ENCODE data around the gene ZNF587B. TPM values are rescaled to one million over a fixed set of nuclear protein-coding genes. Genes with fewer than 3 reads are reported as not detected.
"Not testable (repeated sequence)": the region's sequence is repeated elsewhere in the genome, so short reads cannot be mapped to it uniquely, and the experiment has no call there.

ZNF587B gene
- total and polyA plus RNA-seq, 2 experiments from 2014 or later: 5.1 to 10.1 TPM

- in situ Hi-C loops (cut with MboI): no loop called here
- H3F3A ChIP-seq (ENCODE audit: insufficient read depth): peaks cover 7% of the 10 kb centered on the region; the same call in 1 of the 2 replicates
- peaks cover 63% of the 10 kb centered on the region for H3K79me2 ChIP-seq (ENCODE audit: insufficient read depth)
- no peak overlapping the region for H3K4me3 ChIP-seq
- no peaks in the 10 kb centered on the region; the same call in 1 of the 2 replicates for H4K20me1 ChIP-seq (ENCODE audit: insufficient read depth)
- no peaks in the 10 kb centered on the region for H3K36me3 ChIP-seq (ENCODE audit: low read depth)
- no peaks in the 10 kb centered on the region for H3K27me3 ChIP-seq (replicated peaks; ENCODE audit: insufficient read depth)
- no peak overlapping the region for H2AFZ ChIP-seq
- H3K9me3 ChIP-seq (ENCODE audit: low read depth): no peaks in the 10 kb centered on the region
- no peak overlapping the region for H3K27ac ChIP-seq
- H3K4me1 ChIP-seq (ENCODE audit: insufficient read depth): peaks cover 12% of the 10 kb centered on the region
- no peaks in the 10 kb centered on the region for H3K9me2 ChIP-seq (ENCODE audit: insufficient read depth)
- TF ChIP-seq EZH2phosphoT487 (IDR thresholded peaks at IDR 0.05; ENCODE audit: insufficient read depth, low read depth) (no peak), EZH2 (IDR thresholded peaks at IDR 0.05; ENCODE audit: insufficient read depth, poor library complexity, severe bottlenecking) (no peak)
- no peak for DNase-seq
- 92 to 96% methylated on average over 3 of the region's 3 CpGs for WGBS, 2 experiments (ENCODE audit: low coverage in 1 of 2, low lambda C conversion rate in 2 of 2, missing lambda C conversion rate in 2 of 2)
- H3K9ac ChIP-seq: no peak overlapping the region
- no peak overlapping the region for H3K4me2 ChIP-seq (ENCODE audit: unreplicated experiment)
Measured at GRCh38 chr19:57886046-57886445, 55.9 kb downstream of the ZNF587B start.

- no peaks in the 10 kb centered on the region for H3K36me3 ChIP-seq (ENCODE audit: low read depth)
- peaks cover 7% of the 10 kb centered on the region; the same call in 1 of the 2 replicates for H3F3A ChIP-seq (ENCODE audit: insufficient read depth)
- H3K9me2 ChIP-seq (ENCODE audit: insufficient read depth): no peaks in the 10 kb centered on the region
- no peaks in the 10 kb centered on the region for H3K9me3 ChIP-seq (ENCODE audit: low read depth)
- peaks cover 12% of the 10 kb centered on the region for H3K4me1 ChIP-seq (ENCODE audit: insufficient read depth)
- peak; percentile 23 for DNase-seq
- WGBS, 2 experiments (ENCODE audit: low coverage in 1 of 2, low lambda C conversion rate in 2 of 2, missing lambda C conversion rate in 2 of 2): 8 to 13% methylated on average over 6 of the region's 6 CpGs
- in situ Hi-C loops (cut with MboI): no loop called here
- H3K9ac ChIP-seq: peak overlapping the region; percentile 87
- peak overlapping the region; percentile 94 for H3K4me3 ChIP-seq
- no peaks in the 10 kb centered on the region for H3K27me3 ChIP-seq (replicated peaks; ENCODE audit: insufficient read depth)
- no peak for TF ChIP-seq EZH2phosphoT487 (IDR thresholded peaks at IDR 0.05; ENCODE audit: insufficient read depth, low read depth)
- no peak for TF ChIP-seq EZH2 (IDR thresholded peaks at IDR 0.05; ENCODE audit: insufficient read depth, poor library complexity, severe bottlenecking)
- no peak overlapping the region for H3K27ac ChIP-seq
- no peaks in the 10 kb centered on the region; the same call in 1 of the 2 replicates for H4K20me1 ChIP-seq (ENCODE audit: insufficient read depth)
- peaks cover 63% of the 10 kb centered on the region for H3K79me2 ChIP-seq (ENCODE audit: insufficient read depth)
- peak overlapping the region; percentile 95; the same call in 1 of the 2 replicates for H2AFZ ChIP-seq
- H3K4me2 ChIP-seq (ENCODE audit: unreplicated experiment): peak overlapping the region; percentile 83
Measured at GRCh38 chr19:57887195-57887941, 57.3 kb downstream of the ZNF587B start.

GRCh38 chr19:57888107-57888559, 58.0 kb downstream of the ZNF587B start:
- Histone ChIP-seq H3K4me1 (ENCODE audit: insufficient read depth) (peaks cover 12% of the 10 kb centered on the region), H3K79me2 (ENCODE audit: insufficient read depth) (peaks cover 55% of the 10 kb centered on the region), H3K4me2 (ENCODE audit: unreplicated experiment) (peak overlapping the region; percentile 83), H3K27me3 (replicated peaks; ENCODE audit: insufficient read depth) (no peaks in the 10 kb centered on the region), H3K36me3 (ENCODE audit: low read depth) (no peaks in the 10 kb centered on the region), H3F3A (ENCODE audit: insufficient read depth) (peaks cover 7% of the 10 kb centered on the region; the same call in 1 of the 2 replicates), H3K9me2 (ENCODE audit: insufficient read depth) (no peaks in the 10 kb centered on the region), H3K9ac (peak overlapping the region; percentile 87), H3K4me3 (peak overlapping the region; percentile 94), H2AFZ (peak overlapping the region; percentile 95), H3K27ac (peak overlapping the region; percentile 55), H4K20me1 (ENCODE audit: insufficient read depth) (no peaks in the 10 kb centered on the region; the same call in 1 of the 2 replicates), H3K9me3 (ENCODE audit: low read depth) (no peaks in the 10 kb centered on the region)
- in situ Hi-C loops (cut with MboI): no loop called here
- peak; percentile 43 for DNase-seq
- WGBS, 2 experiments (ENCODE audit: low coverage in 1 of 2, low lambda C conversion rate in 2 of 2, missing lambda C conversion rate in 2 of 2): 11 to 17% methylated on average over 8 of the region's 8 CpGs
- TF ChIP-seq EZH2phosphoT487 (IDR thresholded peaks at IDR 0.05; ENCODE audit: insufficient read depth, low read depth): no peak

- peaks cover 12% of the 10 kb centered on the region for H3K4me1 ChIP-seq (ENCODE audit: insufficient read depth)
- peak within 1 kb of the TSS; percentile 55 for H3K27ac ChIP-seq
- TF ChIP-seq EZH2 (IDR thresholded peaks at IDR 0.05; ENCODE audit: insufficient read depth, poor library complexity, severe bottlenecking) (no peak), EZH2phosphoT487 (IDR thresholded peaks at IDR 0.05; ENCODE audit: insufficient read depth, low read depth) (no peak)
- H3K4me3 ChIP-seq: peak within 1 kb of the TSS; percentile 94
- no peaks in the 10 kb centered on the region for H3K27me3 ChIP-seq (replicated peaks; ENCODE audit: insufficient read depth)
- 4% methylated on average over 43 of the region's 43 CpGs for whole genome bisulfite sequencing, 2 experiments (ENCODE audit: low coverage in 1 of 2, low lambda C conversion rate in 2 of 2, missing lambda C conversion rate in 2 of 2)
- peak within 1 kb of the TSS; percentile 87 for H3K9ac ChIP-seq
- H3K9me2 ChIP-seq (ENCODE audit: insufficient read depth): no peaks in the 10 kb centered on the region
- peak within 1 kb of the TSS; percentile 83 for H3K4me2 ChIP-seq (ENCODE audit: unreplicated experiment)
- no peaks in the 10 kb centered on the region for H3K36me3 ChIP-seq (ENCODE audit: low read depth)
- no peaks in the 10 kb centered on the region; the same call in 1 of the 2 replicates for H4K20me1 ChIP-seq (ENCODE audit: insufficient read depth)
- in situ Hi-C loops (cut with MboI): no loop called here
- H3K9me3 ChIP-seq (ENCODE audit: low read depth): no peaks in the 10 kb centered on the region
- peaks cover 49% of the 10 kb centered on the region for H3K79me2 ChIP-seq (ENCODE audit: insufficient read depth)
- H2AFZ ChIP-seq: peak within 1 kb of the TSS; percentile 95
- peaks cover 7% of the 10 kb centered on the region; the same call in 1 of the 2 replicates for H3F3A ChIP-seq (ENCODE audit: insufficient read depth)
- peak; percentile 89 for DNase-seq
Measured at GRCh38 chr19:57888560-57889231, 58.6 kb downstream of the ZNF587B start, which contains the start of gene ZNF814. TSS of gene ZNF814 (minus strand) at chr19:57889037. CDS start at chr19:57888802, 235 bp downstream.

- H3K9me2 ChIP-seq (ENCODE audit: insufficient read depth); H3K27me3 ChIP-seq (replicated peaks; ENCODE audit: insufficient read depth); H2AFZ ChIP-seq; H3K36me3 ChIP-seq (ENCODE audit: low read depth); H3K4me3 ChIP-seq; H3F3A ChIP-seq (ENCODE audit: insufficient read depth); in situ Hi-C loops (cut with MboI); H3K4me2 ChIP-seq (ENCODE audit: unreplicated experiment); H3K9ac ChIP-seq; H4K20me1 ChIP-seq (ENCODE audit: insufficient read depth); H3K9me3 ChIP-seq (ENCODE audit: low read depth); H3K4me1 ChIP-seq (ENCODE audit: insufficient read depth): not testable (repeated sequence)
- 23 to 34% methylated on average over 3 of the region's 3 CpGs for WGBS, 2 experiments (ENCODE audit: low coverage in 1 of 2, low lambda C conversion rate in 2 of 2, missing lambda C conversion rate in 2 of 2)
- Histone ChIP-seq H3K79me2 (ENCODE audit: insufficient read depth) (peaks cover 29% of the 10 kb centered on the region), H3K27ac (peak overlapping the region; percentile 40; the same call in 1 of the 2 replicates)
- peak; percentile 55 for DNase-seq
Measured at GRCh38 chr19:57890706-57891105, 60.6 kb downstream of the ZNF587B start.

Data from GM23248 (cell line).